Measurements from ENCODE around the gene TCTN2. TPM values are rescaled to one million over a fixed set of nuclear protein-coding genes. Genes with fewer than 3 reads are reported as not detected.

The TCTN2 gene
- total and polyA plus RNA-seq, 2 experiments from 2014 or later: 2.7 to 6.0 TPM

GRCh38 chr12:123734268-123734667, 63.4 kb downstream of the TCTN2 start (continued):
- TF ChIP-seq, protein P1, sequence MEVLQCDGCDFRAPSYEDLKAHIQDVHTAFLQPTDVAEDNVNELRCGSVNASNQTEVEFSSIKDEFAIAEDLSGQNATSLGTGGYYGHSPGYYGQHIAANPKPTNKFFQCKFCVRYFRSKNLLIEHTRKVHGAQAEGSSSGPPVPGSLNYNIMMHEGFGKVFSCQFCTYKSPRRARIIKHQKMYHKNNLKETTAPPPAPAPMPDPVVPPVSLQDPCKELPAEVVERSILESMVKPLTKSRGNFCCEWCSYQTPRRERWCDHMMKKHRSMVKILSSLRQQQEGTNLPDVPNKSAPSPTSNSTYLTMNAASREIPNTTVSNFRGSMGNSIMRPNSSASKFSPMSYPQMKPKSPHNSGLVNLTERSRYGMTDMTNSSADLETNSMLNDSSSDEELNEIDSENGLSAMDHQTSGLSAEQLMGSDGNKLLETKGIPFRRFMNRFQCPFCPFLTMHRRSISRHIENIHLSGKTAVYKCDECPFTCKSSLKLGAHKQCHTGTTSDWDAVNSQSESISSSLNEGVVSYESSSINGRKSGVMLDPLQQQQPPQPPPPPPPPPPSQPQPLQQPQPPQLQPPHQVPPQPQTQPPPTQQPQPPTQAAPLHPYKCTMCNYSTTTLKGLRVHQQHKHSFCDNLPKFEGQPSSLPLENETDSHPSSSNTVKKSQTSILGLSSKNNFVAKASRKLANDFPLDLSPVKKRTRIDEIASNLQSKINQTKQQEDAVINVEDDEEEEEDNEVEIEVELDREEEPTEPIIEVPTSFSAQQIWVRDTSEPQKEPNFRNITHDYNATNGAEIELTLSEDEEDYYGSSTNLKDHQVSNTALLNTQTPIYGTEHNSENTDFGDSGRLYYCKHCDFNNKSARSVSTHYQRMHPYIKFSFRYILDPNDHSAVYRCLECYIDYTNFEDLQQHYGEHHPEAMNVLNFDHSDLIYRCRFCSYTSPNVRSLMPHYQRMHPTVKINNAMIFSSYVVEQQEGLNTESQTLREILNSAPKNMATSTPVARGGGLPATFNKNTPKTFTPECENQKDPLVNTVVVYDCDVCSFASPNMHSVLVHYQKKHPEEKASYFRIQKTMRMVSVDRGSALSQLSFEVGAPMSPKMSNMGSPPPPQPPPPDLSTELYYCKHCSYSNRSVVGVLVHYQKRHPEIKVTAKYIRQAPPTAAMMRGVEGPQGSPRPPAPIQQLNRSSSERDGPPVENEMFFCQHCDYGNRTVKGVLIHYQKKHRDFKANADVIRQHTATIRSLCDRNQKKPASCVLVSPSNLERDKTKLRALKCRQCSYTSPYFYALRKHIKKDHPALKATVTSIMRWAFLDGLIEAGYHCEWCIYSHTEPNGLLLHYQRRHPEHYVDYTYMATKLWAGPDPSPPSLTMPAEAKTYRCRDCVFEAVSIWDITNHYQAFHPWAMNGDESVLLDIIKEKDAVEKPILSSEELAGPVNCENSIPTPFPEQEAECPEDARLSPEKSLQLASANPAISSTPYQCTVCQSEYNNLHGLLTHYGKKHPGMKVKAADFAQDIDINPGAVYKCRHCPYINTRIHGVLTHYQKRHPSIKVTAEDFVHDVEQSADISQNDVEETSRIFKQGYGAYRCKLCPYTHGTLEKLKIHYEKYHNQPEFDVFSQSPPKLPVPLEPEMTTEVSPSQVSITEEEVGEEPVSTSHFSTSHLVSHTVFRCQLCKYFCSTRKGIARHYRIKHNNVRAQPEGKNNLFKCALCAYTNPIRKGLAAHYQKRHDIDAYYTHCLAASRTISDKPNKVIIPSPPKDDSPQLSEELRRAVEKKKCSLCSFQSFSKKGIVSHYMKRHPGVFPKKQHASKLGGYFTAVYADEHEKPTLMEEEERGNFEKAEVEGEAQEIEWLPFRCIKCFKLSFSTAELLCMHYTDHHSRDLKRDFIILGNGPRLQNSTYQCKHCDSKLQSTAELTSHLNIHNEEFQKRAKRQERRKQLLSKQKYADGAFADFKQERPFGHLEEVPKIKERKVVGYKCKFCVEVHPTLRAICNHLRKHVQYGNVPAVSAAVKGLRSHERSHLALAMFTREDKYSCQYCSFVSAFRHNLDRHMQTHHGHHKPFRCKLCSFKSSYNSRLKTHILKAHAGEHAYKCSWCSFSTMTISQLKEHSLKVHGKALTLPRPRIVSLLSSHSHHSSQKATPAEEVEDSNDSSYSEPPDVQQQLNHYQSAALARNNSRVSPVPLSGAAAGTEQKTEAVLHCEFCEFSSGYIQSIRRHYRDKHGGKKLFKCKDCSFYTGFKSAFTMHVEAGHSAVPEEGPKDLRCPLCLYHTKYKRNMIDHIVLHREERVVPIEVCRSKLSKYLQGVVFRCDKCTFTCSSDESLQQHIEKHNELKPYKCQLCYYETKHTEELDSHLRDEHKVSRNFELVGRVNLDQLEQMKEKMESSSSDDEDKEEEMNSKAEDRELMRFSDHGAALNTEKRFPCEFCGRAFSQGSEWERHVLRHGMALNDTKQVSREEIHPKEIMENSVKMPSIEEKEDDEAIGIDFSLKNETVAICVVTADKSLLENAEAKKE (CRISPR knock-in tag; IDR thresholded peaks at IDR 0.05): no peak
- TF ChIP-seq ETS1 (IDR thresholded peaks at IDR 0.05) (no peak), JUNB (IDR thresholded peaks at IDR 0.05; ENCODE audit: unreplicated experiment) (no peak)

GRCh38 chr12:123741937-123742572, 71.1 kb downstream of the TCTN2 start:
- peaks cover 4% of the 10 kb centered on the region; the same call in 1 of the 2 replicates for H3K79me2 ChIP-seq (replicated peaks; ENCODE audit: insufficient read depth)
- no peaks in the 10 kb centered on the region for H3F3A ChIP-seq (replicated peaks; ENCODE audit: low read depth)
- no peak overlapping the region for H3K4me2 ChIP-seq
- no peak overlapping the region for H3K27ac ChIP-seq (ENCODE audit: low read depth)
- no peaks in the 10 kb centered on the region for H3K4me1 ChIP-seq (ENCODE audit: insufficient read depth)
- Mint-ChIP-seq H3K36me3 (ENCODE audit: low read depth) (peaks cover 79% of the 10 kb centered on the region), H3K4me3 (no peak overlapping the region), H3K27ac (no peak overlapping the region), H3K9me3 (no peaks in the 10 kb centered on the region), H3K4me1 (no peaks in the 10 kb centered on the region), H3K27me3 (ENCODE audit: insufficient read depth, low read depth, poor library complexity) (peaks cover 2% of the 10 kb centered on the region)
- peaks cover 60% of the 10 kb centered on the region for H3K36me3 ChIP-seq (ENCODE audit: insufficient read depth)
- no peak for ATAC-seq
- DNase-seq (ENCODE audit: low spot score): no peak
- H3K4me3 ChIP-seq: no peak overlapping the region
- no peaks in the 10 kb centered on the region for H3K27me3 ChIP-seq (ENCODE audit: insufficient read depth)
- no peak overlapping the region for H2AFZ ChIP-seq
- no peaks in the 10 kb centered on the region for H3K9me2 ChIP-seq (ENCODE audit: insufficient read depth)
- peaks cover 9% of the 10 kb centered on the region; the same call in 1 of the 2 replicates for H4K20me1 ChIP-seq (replicated peaks; ENCODE audit: insufficient read depth)
- no peak for TF ChIP-seq ZNF114 (CRISPR knock-in tag; IDR thresholded peaks at IDR 0.05)
- TF ChIP-seq CREB1 (CRISPR knock-in tag; IDR thresholded peaks at IDR 0.05; ENCODE audit: low read depth): no peak
- TF ChIP-seq REST (IDR thresholded peaks at IDR 0.05; ENCODE audit: unreplicated experiment): no peak

All from GM23338 (cell line).